AML-193 (cell line): Measurements from ENCODE around the gene ZFP64.
"Not testable (repeated sequence)": the region's sequence is repeated elsewhere in the genome, so short reads cannot be mapped to it uniquely, and the experiment has no call there.

Experiments
- DNase-seq, 2 experiments: peaks; one replicate each; lab custom pipeline; 2025; lab: John Stamatoyannopoulos, UW

Gene ZFP64

DNA sequence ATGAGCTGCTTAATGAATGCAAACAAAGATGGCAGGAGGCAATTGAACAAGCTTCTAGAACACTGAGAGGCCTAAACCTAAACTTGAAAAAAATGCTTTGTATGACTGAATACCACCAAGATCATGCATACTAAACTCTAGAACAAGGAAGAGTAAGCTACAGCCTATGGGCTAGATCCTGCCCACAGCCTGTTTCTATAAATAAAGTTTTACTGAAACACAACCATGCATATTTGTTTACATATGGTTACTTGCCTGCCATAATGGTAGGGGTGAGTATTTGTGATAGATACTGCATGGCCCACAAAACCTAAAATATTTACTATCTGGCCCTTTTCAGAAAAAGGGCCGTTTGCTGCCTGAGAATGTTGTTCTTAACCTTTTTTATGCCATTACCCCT is 37.0 kb downstream of the ZFP64 start:
- no peak for DNase-seq

DNA sequence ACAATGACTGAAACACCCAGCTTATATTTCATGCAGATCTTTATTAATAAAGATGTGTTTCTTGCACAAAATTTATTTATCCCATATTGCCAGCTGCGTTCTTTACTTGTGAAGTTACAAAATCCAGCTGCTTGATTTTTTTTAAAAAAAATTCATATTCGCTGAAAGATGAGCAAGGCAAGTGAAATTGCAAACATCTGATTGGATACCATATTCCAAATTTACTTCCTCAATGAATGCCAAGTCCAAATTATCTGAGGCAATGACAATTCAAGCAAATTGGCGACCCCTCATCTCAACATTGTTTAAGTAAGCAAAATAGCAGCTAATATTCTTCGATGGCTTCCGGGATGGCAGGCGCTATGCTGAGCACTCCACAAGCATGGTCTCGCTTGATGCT is 37.7 kb downstream of the ZFP64 start:
- DNase-seq = no peak

DNA sequence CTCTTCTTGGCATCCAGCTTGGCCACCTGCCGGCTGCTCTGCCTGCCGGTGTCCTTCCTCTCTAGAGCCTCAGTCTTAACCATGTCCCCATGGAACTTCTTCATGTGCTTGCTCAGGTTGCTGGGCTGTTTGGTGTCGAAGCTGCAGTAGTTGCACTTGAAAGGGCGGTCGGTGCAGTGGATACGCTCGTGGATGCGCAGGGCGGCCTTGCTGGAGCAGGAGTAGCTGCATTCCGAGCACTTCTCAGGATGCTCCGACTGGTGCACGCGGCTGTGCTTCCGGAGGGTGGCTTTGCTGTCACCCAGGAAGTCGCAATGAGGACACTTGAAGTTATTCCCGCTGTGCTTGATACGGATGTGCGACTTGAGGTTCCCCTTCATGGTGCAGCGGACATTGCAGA is 38.7 kb downstream of the ZFP64 start:
- no peak for DNase-seq

DNA sequence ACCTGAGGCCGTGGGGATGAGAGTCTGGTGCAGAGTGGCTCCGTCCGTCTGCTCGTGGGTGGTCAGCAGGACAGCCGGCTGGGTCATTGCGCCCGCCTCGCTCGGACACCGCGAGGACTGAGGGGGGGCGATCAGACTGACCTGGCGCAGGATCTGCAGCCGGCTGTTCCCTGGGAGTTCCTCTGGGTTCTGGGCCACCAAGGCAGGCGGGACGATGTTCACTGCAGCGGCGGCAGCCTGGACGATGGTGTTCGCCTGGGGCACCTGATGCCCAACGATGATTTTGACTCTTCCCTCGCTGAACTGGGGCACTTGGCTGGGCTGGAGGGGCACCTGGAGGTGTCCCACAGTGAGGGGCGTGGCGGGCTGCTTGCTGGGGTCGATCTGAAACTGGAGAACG is 39.2 kb downstream of the ZFP64 start:
- DNase-seq = no peak

DNA sequence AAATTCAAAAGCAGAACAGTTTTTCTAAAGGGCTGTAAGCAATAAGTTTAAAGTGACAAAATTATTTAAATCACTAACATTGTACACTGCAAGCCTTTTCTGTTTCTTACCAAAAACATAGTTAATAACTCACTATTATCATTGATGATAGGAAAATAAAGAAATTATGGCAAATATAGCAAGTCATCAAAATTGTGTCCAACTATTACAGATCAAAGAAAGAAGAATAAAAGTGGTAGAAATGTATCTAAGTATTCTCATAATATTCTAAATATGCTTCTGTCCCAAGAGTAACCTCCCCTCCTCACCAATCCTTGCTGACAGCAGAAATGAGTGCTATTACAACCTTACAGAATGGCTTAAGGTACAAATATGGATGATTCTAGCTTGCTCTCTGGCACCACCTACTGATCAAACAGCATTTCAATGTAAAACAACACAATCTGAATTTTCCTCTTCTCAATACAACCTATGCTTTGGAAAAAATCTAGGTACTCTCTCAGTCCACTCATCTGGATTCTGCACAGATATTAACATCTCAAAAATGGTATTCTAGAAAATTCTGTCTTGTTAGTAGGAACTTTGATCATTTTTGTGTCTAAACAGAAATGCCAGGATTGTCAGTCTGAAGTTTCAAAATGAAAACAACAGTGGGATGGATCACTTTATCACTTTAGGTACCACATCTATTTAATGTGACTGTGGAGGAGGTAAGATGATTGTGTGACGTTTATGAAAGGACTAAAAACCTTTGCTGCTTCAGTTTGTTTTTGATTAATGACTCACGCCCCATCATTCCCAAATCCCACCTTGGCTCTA is 40.9 kb downstream of the ZFP64 start:
- peak; percentile 36 to 44 for DNase-seq

DNA sequence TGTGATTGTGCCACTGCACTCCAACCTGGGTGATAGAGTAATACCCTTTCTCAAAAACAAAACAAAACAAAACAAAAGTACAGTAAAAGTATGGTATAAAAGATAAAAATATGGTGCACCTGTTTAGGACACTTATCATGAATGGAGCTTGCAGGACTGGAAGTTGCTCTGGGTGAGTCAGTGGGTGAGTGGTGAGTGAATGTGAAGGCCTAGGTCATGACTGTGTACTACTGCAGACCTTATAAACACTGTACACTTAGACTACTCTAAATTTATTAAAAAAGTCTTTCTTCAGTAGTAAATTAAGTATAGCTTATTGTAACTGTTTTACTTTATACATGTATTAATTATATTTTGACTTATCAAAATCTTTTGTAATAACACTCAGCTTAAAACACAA is 46.0 kb downstream of the ZFP64 start:
- no peak for DNase-seq

DNA sequence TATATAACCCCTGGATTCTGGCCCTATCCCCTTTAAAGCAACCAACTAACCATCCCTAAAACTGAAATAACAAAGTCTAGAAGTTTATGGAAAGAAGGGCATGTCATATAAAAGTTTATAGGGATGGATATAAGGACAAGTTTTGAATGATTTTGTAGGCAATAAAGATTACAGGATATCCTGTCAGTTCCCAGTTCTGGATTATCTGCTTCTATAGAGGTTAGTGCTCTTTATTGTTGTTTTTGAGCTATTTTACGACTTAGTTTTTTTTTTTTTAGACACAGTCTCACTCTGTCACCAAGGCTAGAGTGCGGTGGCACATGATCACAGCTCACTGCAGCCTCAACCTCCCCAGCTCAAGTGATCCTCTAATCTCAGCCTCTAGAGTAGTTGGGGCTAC is 48.3 kb downstream of the ZFP64 start:
- DNase-seq = no peak

DNA sequence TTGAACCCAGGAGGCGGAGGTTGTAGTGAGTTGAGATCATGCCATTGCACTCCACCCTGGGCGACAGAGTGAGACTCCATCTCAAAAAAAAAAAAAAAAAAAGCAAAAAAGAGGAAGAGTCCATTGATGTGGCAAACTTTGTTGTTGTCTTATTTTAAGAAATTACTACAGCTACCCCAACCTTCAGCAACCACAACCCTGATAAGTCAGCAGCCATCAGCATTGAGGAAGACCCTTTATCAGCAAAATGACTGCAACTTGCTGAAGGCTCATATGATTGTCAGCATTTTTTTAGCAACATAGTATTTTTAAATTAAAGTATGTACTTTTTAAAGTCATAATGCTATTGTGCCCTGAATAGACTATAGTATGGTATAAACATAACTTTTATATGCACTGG is 48.8 kb downstream of the ZFP64 start:
- DNase-seq = no peak

DNA sequence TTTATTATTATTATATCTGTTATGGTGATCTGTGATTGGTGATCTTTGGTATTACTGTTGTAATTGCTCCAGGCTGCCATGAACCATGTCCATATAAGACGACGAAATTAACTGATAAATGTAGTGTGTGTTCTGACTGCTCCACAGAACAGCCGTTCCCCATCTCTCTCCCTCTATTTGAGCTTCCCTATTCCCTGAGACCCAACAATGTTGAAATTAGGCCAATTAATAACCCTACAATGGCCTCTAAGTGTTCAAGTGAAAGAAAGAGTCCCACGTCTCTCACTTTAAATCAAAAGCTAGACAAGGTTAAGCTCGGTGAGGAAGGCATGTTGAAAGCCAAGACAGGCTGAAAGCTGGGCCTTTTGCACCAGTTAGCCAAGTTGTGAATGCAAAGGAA is 51.6 kb downstream of the ZFP64 start:
- DNase-seq = no peak

DNA sequence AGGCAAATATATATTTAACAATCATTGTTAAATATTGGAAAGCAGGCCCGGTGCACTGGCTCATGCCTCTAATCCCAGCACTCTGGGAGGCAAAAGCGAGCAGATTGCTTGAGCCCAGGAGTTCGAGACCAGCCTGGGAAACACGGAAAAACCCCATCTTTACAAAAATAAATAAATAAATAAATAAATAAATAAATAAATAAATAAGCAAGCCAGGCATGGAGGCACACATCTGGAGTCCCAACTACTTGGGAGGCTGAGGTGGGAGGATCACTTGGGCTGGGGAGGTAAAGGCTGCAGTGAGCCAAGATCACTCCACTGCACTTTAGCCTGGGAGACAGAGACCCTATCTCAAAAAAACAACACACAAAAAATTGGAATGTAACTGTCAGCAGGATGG is 53.7 kb downstream of the ZFP64 start:
- no peak for DNase-seq

DNA sequence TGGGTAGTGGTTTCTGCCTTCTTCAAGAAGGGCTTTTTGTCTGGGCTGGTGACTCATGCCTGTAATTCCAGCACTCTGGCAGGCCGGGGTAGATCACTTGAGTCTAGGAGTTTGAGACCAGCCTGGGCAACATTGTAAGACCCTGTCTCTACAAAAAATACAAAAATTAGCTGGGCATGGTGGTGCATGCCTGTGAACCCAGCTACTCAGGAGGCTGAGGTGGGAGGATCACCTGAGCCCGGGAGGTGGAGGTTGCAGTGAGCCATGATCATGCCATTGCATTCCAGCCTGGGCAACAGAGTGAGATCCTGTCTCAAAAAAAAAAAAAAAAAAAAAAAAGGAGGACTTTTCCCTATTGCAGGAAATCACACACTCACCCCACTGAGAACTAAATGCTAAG is 57.9 kb downstream of the ZFP64 start:
- DNase-seq = not testable (repeated sequence)

DNA sequence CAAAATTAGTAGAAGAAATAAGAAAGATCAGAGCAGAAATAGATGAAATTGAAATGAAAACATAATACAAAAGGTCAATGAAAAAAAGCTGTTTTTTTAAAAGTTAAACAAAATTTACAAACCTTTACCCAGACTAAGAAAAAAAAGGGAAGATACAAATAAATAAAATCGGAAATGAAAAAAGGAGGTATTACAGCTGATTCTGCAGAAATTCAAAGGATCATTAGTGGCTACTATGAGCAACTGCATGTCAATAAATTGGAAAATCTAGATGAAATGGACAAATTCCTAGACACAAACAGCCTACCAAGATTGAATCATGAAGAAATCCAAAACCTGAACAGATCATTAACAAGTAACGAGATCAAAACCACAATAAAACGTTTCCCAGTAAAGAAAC is 59.2 kb downstream of the ZFP64 start:
- no peak for DNase-seq

DNA sequence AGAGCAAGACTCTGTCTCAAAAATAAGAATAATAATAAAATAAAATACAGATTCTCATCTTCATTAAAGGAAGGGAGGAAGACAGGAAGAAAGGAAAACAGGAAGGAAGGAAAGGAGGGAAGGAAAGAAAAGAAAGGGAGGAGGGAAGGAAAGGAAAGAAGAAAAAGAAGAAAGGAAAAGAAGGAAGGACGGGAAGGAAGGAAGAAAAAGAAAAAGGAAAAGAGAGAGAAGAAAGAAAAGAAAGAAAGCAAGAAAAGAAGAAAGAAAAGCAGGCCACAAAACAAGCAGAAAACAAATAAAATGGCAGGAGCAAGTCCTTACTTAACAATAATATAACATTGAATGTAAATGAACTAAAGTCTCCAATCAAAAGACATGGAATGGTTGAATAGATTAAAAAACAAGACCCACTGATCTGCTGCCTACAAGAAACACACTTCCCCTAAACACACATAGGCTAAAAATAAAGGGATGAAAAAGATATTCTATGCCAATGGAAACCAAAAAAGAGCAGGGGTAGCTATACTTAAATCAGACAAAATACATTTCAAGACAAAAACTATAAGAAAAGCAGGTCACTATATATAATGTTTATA is 60.4 kb downstream of the ZFP64 start:
- DNase-seq = no peak

DNA sequence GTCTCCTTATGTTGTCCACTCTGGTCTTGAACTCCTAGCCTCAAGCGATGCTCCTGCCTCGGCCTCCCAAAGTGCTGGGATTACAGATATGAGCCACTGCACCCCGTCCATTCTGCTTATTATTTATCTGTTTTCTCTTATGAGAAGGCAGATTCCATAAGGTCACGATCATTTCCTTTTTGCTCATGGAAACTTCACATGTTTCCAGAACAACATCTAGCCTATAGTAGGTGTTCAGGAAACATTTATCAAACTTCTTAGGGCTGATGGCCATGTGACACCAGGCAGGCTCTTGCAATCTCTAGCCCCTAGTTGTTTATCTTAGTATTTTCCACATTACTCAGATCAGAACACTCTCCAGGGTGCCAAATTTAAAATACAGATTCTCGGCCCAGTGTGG is 61.2 kb downstream of the ZFP64 start:
- DNase-seq = no peak

DNA sequence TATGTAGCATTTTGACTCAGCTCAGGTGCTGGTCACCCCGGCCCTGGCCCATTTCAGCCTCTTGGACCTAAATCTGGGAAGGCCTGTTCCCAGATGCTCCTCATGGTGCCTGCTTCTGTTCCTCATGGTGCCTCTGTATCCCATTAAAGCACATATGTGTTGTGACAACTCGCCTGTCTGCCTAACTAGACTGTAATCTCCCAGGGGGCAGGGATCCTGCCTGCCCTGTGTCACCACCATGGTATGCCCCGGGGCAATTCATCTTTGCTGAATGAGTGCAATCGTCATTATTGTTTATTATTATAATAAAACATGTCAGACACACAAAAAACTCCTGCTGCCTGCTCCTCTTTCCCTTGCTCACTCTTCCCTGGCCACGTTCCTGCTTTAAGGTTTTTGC is 62.0 kb downstream of the ZFP64 start:
- DNase-seq = no peak

DNA sequence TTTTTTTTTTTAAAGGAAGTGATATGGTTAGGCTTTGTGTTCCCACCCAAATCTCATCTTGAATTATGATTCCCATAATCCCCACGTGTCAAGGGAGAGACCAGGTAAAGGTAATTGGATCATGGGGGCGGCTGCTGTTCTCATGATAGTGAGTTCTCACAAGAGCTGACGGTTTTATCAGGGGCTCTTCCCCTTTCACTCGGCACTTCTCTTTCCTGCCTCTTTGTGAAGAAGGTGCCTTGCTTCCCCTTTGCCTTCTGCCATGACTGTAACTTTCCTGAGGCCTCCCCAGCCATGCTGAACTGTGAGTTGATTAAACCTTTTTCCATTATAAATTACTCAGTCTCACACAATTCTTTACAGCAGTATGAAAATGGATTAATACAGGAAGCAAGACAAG is 64.3 kb downstream of the ZFP64 start:
- peak; percentile 4 to 20 for DNase-seq

DNA sequence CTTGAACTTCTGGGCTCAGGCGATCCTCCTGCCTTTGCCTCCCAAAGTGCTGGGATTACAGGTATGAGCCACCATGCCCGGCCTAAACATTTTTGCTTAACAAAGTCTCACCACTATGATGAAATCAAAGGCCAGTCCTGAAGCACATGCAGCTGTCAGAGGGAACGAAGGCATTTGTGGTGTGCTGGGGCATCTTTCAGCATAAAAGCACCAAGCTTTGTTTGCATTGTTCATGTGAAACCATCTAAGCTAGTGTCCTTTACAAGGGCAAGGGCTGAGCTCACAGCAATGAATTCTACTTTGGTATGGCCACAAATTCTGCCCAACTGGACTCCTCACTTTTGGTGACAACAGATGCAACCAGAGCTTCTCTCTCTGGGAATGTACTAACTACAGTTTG is 66.8 kb downstream of the ZFP64 start:
- DNase-seq = no peak

DNA sequence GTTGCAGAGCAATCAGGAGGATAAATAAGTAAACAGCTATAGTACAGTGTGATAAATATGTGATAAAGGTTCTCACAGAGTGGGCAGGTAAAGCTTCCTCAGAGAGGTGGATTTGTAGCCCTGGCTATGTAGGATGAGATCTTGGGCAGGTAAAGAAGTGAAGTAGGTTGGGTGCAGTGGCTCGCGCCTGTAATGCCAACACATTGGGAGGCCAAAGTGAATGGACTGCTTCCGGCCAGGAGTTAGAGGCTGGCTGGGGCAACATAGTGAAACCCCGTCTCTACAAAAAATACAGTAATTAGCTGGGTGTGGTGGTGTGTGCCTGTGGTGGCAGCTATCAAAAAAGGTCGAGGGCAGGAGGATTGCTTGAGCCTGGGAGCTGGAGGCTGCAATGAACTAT is 72.9 kb downstream of the ZFP64 start:
- DNase-seq = no peak

DNA sequence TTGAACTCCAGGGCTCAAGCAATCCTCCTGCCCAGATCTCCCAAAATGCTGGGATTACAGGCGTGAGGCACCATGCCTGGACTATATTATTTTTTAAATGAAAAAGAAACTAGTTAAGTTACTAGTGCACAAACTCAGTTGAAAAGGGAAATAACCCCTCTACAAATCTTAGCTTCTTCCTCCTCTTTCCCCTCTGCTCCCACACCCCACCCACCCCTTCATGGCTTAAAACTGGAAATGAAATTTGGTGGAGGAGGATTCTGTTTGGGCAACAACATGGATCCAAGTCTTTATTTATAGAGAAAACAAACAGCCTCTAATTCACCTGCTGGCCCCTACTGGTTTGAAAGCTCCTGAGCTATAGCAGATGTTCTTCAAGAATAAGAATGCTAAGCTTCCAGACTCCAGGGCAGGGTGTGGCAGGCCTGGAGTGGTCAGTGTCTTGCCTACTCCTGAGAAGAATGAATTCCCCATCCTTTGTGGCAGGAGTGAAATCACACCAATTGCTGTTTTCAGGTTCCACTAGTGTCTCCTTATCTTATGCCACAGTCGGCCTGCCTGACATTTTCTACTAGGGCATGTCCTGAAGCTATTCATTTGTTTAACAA is 73.5 kb downstream of the ZFP64 start:
- no peak for DNase-seq

DNA sequence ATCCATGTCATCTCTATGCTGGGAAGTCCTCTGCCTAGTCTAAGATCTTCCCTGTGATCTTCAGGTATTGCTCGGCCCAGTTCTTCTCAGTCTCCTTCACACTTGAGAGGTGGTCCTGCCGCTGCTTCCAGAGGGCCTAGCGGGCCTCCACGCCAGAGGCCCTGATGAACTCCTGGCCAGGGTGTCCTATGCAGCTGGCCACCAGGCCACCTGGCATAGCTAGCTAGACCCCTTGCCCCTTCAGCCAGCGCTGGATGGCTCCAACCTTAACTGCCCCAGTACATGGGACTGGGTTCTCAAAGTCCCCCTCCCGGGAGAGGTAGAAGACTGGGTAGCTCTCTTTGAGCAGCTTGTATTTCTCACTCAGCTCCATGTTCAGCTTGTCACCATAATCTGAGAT is 81.1 kb downstream of the ZFP64 start:
- DNase-seq = no peak

DNA sequence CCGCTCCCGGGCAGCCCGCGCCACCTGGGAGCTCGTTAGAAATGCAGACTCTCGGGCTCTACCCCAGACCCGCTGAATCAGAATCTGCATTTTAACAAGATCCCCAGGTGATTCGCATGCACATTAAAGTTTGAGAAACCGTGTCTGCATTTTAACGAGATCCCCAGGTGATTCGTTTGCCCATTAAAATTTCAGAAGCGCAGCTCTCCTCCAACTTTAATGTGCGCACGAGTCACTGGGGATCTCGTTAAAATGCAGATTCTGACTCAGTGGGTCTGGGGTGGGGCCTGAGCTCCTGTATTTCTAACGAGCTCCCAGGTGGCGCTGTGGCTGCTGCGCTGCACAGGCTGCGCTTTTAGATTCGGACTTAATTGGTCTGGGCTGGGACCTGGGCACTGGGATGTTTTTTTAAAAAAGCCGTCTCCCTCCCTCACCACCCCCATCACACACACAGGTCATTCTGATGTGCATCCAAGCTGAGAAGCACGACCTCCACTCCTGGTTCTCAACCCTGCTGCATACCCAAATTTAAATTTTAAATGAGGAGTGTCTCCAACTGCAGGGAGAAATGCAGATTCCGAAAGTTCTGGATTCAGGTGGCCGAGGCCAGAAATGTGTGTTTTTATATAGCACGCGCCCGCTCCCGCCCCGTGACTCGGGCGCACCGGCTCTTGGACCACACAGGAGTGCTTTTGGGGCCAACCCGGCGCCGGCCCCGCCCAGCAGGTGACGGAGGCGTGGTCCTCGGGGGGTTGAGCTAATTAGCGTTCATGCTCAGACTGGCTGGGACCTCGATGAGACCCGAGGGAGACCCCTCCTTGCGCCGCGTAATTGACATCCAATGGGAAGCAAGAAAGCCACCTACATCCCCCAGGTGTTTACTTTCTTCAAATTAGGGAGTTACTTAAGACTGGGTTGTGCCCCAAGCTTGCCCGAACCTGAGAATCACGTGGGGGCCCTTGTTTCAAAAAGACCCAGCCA is 85.8 kb downstream of the ZFP64 start:
- DNase-seq = no peak
